Spleen (tissue), 11 donors: ENCODE results near the gene SAE1. TPM values are rescaled to one million over a fixed set of nuclear protein-coding genes. Genes with fewer than 3 reads are reported as not detected.

ENCODE experiments used
- DNase-seq: peaks from one replicate; pipeline ENCODE4 v3.0.0-alpha.2; 2020
- H3K27ac ChIP-seq, 8 donors: fragments of 200-600 bp; sonication (generic) in 7 of 8; 1 replicate in 4 of 8; 2 replicates in 4 of 8; pipeline versions ENCODE4 v1.5.0 to v1.8.0; 2016 to 2021; ENCODE audit warnings: inconsistent platforms in 4 of 8, mild to moderate bottlenecking in 4 of 8, moderate library complexity in 1 of 8
- H3K27me3 ChIP-seq, 7 donors: fragments of 200-600 bp; sonication (generic) in 6 of 7; replicated peaks in 1 of 7; 1 replicate in 4 of 7; 2 replicates in 3 of 7; pipeline versions ENCODE4 v1.5.0 to v1.8.0; 2016 to 2021; ENCODE audit warnings: inconsistent platforms in 3 of 7, mild to moderate bottlenecking in 1 of 7
- H3K36me3 ChIP-seq, 6 donors: fragments of 200-600 bp; sonication (generic) in 5 of 6; 1 replicate in 4 of 6; 2 replicates in 2 of 6; pipeline versions ENCODE4 v1.5.0 to v1.8.0; 2016 to 2021; ENCODE audit warnings: inconsistent platforms in 2 of 6
- H3K4me1 ChIP-seq, 6 donors: fragments of 200-600 bp; sonication (generic) in 5 of 6; 1 replicate in 3 of 6; 2 replicates in 3 of 6; pipeline versions ENCODE4 v1.5.0 to v1.8.0; 2016 to 2021; ENCODE audit warnings: inconsistent platforms in 3 of 6
- H3K4me3 ChIP-seq, 8 donors: fragments of 200-600 bp; sonication (generic) in 7 of 8; 1 replicate in 4 of 8; 2 replicates in 4 of 8; pipeline versions ENCODE4 v1.5.0 to v1.8.0; 2016 to 2021; ENCODE audit warnings: inconsistent platforms in 4 of 8, mild to moderate bottlenecking in 4 of 8, moderate library complexity in 2 of 8
- H3K9me3 ChIP-seq, 8 donors: fragments of 200-600 bp; sonication (generic) in 7 of 8; 1 replicate in 4 of 8; 2 replicates in 4 of 8; pipeline versions ENCODE4 v1.5.0 to v1.8.0; 2016 to 2021; ENCODE audit warnings: inconsistent platforms in 4 of 8
- POLR2A ChIP-seq, 3 donors: fragments of 450-650 bp; IDR thresholded peaks; one replicate each; pipeline ENCODE4 v1.5.1; 2017; ENCODE audit warnings: antibody characterized with exemption in 3 of 3, mild to moderate bottlenecking in 1 of 3
- POLR2AphosphoS5 ChIP-seq, 3 donors: sonication (generic); formaldehyde crosslinking; IDR thresholded peaks; one replicate each; pipeline ENCODE4 v1.5.1; 2017; ENCODE audit warnings: antibody characterized with exemption in 3 of 3
- WGBS, 5 donors: extraction: QIAGEN DNeasy Blood & Tissue Kit in 3 of 5; methylation state at CpG; one replicate each; pipeline versions ENCODE4 v1.1.5 to v1.1.7; 2013 to 2018; 5-methylcytosine and 5-hydroxymethylcytosine counted together
- intact Hi-C: fragments of 100-400 bp; cut with DNase I; formaldehyde crosslinking; loops from one replicate; pipeline ENCODE4 v1.15.0; 2023; ENCODE audit warnings: low total_unique reads
- polyA plus RNA-seq, 3 donors: library from polyadenylated mRNA; stranded (reverse); fragments of 200-250 nt; gene quantifications; one replicate each; pipeline ENCODE4 v1.2.1, GENCODE V29; 2013
- total RNA-seq, 7 donors: library from RNA; depleted of rRNA in 3 of 7; stranded (reverse); fragments of >200 nt in 3 of 7; fragmentation: NEBNext Ultra II Directional in 4 of 7; extraction: Animal tissue kit (Norgen Biotek cat#: 25700) in 4 of 7; gene quantifications; one replicate each; pipeline versions ENCODE4 v1.1.0 to v1.2.1, GENCODE V29; 2016 to 2021
- TF ChIP-seq, protein P1 (sequence below), 11 experiments: fragments of 200-600 bp in 7 of 11; fragments of 450-650 bp in 4 of 11; sonication (generic) in 4 of 11; IDR thresholded peaks in 8 of 11; conservative IDR thresholded peaks in 3 of 11; 1 replicate in 7 of 11; 2 replicates in 4 of 11; pipeline versions ENCODE4 v1.4.0 to v1.8.0; 2016 to 2021; ENCODE audit warnings: antibody characterized with exemption in 11 of 11, inconsistent platforms in 4 of 11, mild to moderate bottlenecking in 1 of 11
- donor health status: healthy with polysubstance abuse.
- donor health status: DM: no; HTN: no; CAD: no; lungs with moderate emphysema.
- donor health status: DM: no; HTN: no; CAD: no.
- donor health status: Bipolar disorder and iron deficiency.
- donor health status: healthy.
- donor health status: DM: no; HTN: no; CAD: no.
- donor health status: DM: yes; HTN: yes; CAD: no.

SAE1 gene
- total and polyA plus RNA-seq, 10 donors, result 28.1 to 72.4 (median 55.9) TPM

DNA sequence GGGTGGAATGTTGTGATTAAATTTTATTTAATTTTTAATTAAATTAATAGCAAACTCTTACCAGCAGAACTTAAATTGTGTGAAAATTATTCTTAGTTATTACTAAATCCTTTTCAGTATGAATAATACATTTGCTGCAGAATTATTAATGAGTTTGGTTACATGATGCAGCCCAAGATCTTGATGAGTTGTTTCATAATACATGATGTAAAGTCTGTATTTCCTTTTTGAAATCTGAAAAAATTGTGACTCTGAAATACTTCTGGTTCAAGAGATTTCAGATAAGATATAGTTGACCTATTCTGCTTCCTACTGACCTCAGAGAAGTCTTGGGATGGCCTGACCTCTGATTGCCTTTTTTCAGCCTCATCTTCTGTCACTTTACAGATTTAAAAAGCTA lies 11.1 kb downstream of the SAE1 start:
- TF ChIP-seq POLR2AphosphoS5 (IDR thresholded peaks at IDR 0.05) (no peak), POLR2A (IDR thresholded peaks at IDR 0.05) (no peak)
- TF ChIP-seq, protein P1, sequence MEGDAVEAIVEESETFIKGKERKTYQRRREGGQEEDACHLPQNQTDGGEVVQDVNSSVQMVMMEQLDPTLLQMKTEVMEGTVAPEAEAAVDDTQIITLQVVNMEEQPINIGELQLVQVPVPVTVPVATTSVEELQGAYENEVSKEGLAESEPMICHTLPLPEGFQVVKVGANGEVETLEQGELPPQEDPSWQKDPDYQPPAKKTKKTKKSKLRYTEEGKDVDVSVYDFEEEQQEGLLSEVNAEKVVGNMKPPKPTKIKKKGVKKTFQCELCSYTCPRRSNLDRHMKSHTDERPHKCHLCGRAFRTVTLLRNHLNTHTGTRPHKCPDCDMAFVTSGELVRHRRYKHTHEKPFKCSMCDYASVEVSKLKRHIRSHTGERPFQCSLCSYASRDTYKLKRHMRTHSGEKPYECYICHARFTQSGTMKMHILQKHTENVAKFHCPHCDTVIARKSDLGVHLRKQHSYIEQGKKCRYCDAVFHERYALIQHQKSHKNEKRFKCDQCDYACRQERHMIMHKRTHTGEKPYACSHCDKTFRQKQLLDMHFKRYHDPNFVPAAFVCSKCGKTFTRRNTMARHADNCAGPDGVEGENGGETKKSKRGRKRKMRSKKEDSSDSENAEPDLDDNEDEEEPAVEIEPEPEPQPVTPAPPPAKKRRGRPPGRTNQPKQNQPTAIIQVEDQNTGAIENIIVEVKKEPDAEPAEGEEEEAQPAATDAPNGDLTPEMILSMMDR (IDR thresholded peaks at IDR 0.05 in 8 of 11, conservative IDR thresholded peaks at IDR 0.05 in 3 of 11), result no peak
- H3K4me3 ChIP-seq, result no peak overlapping the region
- intact Hi-C loops, result no loop called here
- H3K4me1 ChIP-seq, result peaks cover 0 to 74% (median 8%) of the 10 kb centered on the region in 6 donors
- peaks cover 0 to 89% (median 36%) of the 10 kb centered on the region in 6 donors for H3K36me3 ChIP-seq
- DNase-seq, result no peak
- no peaks in the 10 kb centered on the region for H3K9me3 ChIP-seq
- H3K27me3 ChIP-seq, result no peaks in the 10 kb centered on the region
- no peak overlapping the region for H3K27ac ChIP-seq

- no peak overlapping the region for H3K4me3 ChIP-seq
- TF ChIP-seq, protein P1 (IDR thresholded peaks at IDR 0.05 in 8 of 11, conservative IDR thresholded peaks at IDR 0.05 in 3 of 11), result no peak
- TF ChIP-seq POLR2AphosphoS5 (IDR thresholded peaks at IDR 0.05) (no peak), POLR2A (IDR thresholded peaks at IDR 0.05) (no peak)
- peaks cover 0 to 65% (median 6%) of the 10 kb centered on the region in 6 donors for H3K4me1 ChIP-seq
- peaks cover 0 to 92% (median 41%) of the 10 kb centered on the region in 6 donors for H3K36me3 ChIP-seq
- H3K9me3 ChIP-seq, result no peaks in the 10 kb centered on the region
- WGBS, 5 donors, result 85 to 95% (median 93%) methylated on average over 5 of the region's 5 CpGs
- intact Hi-C loops, result no loop called here
- no peaks in the 10 kb centered on the region for H3K27me3 ChIP-seq
- no peak overlapping the region for H3K27ac ChIP-seq
- no peak for DNase-seq
These were observed 12.1 kb downstream of the SAE1 start for GRCh38 chr19:47142779-47143178.

DNA sequence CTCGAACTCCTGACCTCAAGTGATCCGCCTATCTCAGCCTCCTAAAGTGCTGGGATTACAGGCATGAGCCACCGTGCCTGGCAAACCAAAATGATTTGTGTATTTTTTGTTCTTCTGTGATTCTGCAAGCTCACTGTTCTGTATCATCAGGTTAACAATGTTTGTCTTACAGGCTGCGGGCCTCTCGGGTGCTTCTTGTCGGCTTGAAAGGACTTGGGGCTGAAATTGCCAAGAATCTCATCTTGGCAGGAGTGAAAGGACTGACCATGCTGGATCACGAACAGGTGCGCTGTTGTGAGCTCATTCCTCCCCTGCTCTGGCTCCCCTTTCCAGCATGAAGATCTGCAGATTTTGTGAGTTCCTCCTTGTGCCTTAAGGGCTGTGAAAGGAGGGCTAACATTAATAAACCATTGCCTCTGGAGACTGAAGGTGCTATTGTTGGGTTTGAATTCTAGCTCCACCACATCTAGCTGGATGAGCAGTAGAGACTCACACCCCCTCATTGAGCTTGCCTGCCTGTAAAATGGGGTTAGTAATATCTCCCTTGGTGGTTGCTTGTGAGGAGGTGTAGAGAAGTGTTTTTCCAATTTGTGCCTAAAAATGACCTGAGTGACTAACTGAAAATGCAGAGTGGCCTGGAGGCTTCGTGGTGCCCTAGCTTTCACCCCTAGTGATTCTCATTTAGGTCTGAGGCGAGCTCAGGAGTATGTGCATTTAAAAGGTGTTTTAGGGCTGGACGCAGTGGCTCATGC lies 12.9 kb downstream of the SAE1 start:
- no peak overlapping the region for H3K4me3 ChIP-seq
- peaks cover 0 to 92% (median 45%) of the 10 kb centered on the region in 6 donors for H3K36me3 ChIP-seq
- H3K4me1 ChIP-seq, result peaks cover 0 to 62% (median 6%) of the 10 kb centered on the region in 6 donors
- no peak for DNase-seq
- H3K27ac ChIP-seq, result no peak overlapping the region
- 88 to 97% (median 93%) methylated on average over 11 of the region's 11 CpGs for WGBS, 5 donors
- TF ChIP-seq, protein P1 (IDR thresholded peaks at IDR 0.05 in 8 of 11, conservative IDR thresholded peaks at IDR 0.05 in 3 of 11), result no peak
- TF ChIP-seq POLR2AphosphoS5 (IDR thresholded peaks at IDR 0.05) (no peak), POLR2A (IDR thresholded peaks at IDR 0.05) (no peak)
- no peaks in the 10 kb centered on the region for H3K9me3 ChIP-seq
- intact Hi-C loops, result no loop called here
- no peaks in the 10 kb centered on the region for H3K27me3 ChIP-seq

DNA sequence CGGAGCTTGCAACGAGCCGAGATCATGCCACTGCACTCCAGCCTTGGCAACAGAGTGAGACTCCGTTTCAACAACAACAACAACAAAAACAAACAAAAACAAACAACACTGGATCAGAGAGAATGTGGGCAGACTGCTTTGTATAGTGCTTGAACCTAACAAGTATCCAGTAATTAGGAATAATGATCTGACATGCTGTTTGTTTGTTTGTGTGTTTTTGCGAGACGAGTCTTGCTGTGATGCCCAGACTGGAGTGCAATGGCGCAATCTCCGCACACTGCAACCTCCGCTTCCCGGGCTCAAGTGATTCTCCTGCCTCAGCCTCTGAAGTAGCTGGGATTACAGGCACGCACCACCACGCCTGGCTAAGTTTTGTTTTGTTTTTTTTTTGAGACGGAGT lies 14.0 kb downstream of the SAE1 start:
- 88 to 92% (median 90%) methylated on average over 13 of the region's 13 CpGs for WGBS, 5 donors
- intact Hi-C loops, result no loop called here
- H3K27ac ChIP-seq, result no peak overlapping the region
- no peaks in the 10 kb centered on the region for H3K27me3 ChIP-seq
- H3K4me1 ChIP-seq, result peaks cover 0 to 60% (median 10%) of the 10 kb centered on the region in 6 donors
- no peak for DNase-seq
- TF ChIP-seq, protein P1 (IDR thresholded peaks at IDR 0.05 in 8 of 11, conservative IDR thresholded peaks at IDR 0.05 in 3 of 11), result no peak
- TF ChIP-seq POLR2AphosphoS5 (IDR thresholded peaks at IDR 0.05) (no peak), POLR2A (IDR thresholded peaks at IDR 0.05) (no peak)
- no peak overlapping the region for H3K4me3 ChIP-seq
- H3K36me3 ChIP-seq, result peaks cover 0 to 92% (median 46%) of the 10 kb centered on the region in 6 donors
- no peaks in the 10 kb centered on the region for H3K9me3 ChIP-seq
